Immature natural killer cell (primary cell): ENCODE data around the gene LARP1B. TPM values are rescaled to one million over a fixed set of nuclear protein-coding genes. Genes with fewer than 3 reads are reported as not detected.
"Not testable (repeated sequence)": the region's sequence is repeated elsewhere in the genome, so short reads cannot be mapped to it uniquely, and the experiment has no call there.

Experiments
- DNase-seq, 3 donors: peaks; one replicate each; pipeline ENCODE4 v3.0.0; 2022; ENCODE audit warnings: mixed read lengths in 1 of 3
- H3K27ac Mint-ChIP-seq, 6 donors: one replicate each; pipeline ENCODE4 v1.8.0; 2020; ENCODE audit warnings: mixed read lengths in 6 of 6, mild to moderate bottlenecking in 5 of 6, inconsistent platforms in 4 of 6, moderate library complexity in 3 of 6
- H3K27me3 Mint-ChIP-seq, 3 donors: one replicate each; pipeline ENCODE4 v1.8.0; 2020 to 2021; ENCODE audit warnings: low read depth in 3 of 3, mild to moderate bottlenecking in 3 of 3, mixed read lengths in 3 of 3, moderate library complexity in 3 of 3, inconsistent platforms in 1 of 3
- H3K36me3 Mint-ChIP-seq, 3 donors: one replicate each; pipeline ENCODE4 v1.8.0; 2020; ENCODE audit warnings: mixed read lengths in 3 of 3, inconsistent platforms in 2 of 3, mild to moderate bottlenecking in 2 of 3
- H3K4me1 Mint-ChIP-seq, 2 donors: one replicate each; pipeline ENCODE4 v1.8.0; 2020; ENCODE audit warnings: inconsistent platforms in 2 of 2, mild to moderate bottlenecking in 2 of 2, mixed read lengths in 2 of 2, moderate library complexity in 1 of 2
- H3K4me3 Mint-ChIP-seq, 5 donors: one replicate each; pipeline ENCODE4 v1.8.0; 2020; ENCODE audit warnings: mild to moderate bottlenecking in 5 of 5, mixed read lengths in 5 of 5, inconsistent platforms in 3 of 5, moderate library complexity in 3 of 5
- H3K9me3 Mint-ChIP-seq, 6 donors: one replicate each; pipeline ENCODE4 v1.8.0; 2020; ENCODE audit warnings: mild to moderate bottlenecking in 6 of 6, mixed read lengths in 6 of 6, inconsistent platforms in 4 of 6, moderate library complexity in 3 of 6
- polyA plus RNA-seq, 3 donors: library from polyadenylated mRNA; unstranded; fragments of 300-500 nt; fragmentation: Illumina TruSeq; gene quantifications; one replicate each; pipeline ENCODE4 v1.2.3, GENCODE V29; 2021

Gene LARP1B
- polyA plus RNA-seq = 1 to 10 TPM; 5.0 to 7.4 (median 7.3) TPM

DNA sequence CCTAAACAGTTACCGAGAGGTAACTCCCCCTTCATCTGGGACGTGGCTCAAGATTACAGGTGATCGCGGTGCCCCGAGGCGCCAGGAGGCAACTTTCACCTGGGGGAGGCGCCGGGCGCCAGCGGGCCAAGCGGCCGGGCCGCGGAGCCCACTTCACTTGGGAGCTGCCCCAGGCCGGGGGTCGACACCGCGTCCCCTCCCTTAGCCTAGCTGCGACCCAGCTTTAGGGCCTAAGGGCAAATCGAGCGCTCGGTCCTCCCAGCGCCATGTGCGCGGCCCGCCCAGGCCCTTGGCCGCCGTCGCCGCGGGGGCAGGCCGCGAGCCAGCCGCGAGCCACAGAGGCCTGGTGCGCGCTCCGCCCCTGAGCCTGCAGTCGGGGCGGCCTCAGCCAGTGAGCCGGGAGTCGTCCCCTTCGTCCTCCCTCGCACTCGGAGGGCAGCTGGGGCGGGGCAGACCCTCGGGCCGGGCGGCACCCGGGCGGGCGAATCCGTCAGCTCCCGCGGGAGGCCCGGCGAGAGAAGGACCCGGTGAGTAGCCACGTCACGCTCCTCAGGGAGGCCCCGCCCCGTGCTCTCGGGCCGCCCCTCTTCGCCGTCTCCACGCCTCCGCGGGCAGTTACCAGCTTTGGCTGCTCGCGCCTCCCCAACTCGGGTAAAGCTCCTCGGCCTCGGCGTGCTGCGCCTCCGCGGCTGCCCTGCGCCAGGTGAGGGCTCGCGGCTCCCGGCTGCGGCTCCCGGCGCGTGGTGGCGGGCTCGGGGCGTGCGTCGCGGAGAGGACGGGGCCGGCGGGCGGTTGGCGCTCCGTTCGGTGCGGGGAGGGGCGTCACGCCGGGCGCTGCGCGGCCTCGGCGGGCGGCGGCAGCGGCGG, at the start of gene LARP1B:
Gene LARP1B, plus strand, starts transcription at position 614 of the 867 bp plus-strand sequence. CDS start 13,640 bp downstream, outside the sequence.
- Mint-ChIP-seq H3K9me3 (no peaks in the 10 kb centered on the region), H3K36me3 (no peaks in the 10 kb centered on the region), H3K27me3 (peaks cover 0 to 6% (median 3%) of the 10 kb centered on the region in 3 donors), H3K4me3 (peak within 1 kb of the TSS; percentile 83 to 91 (median 87)), H3K4me1 (peaks cover 10 to 17% of the 10 kb centered on the region in 2 donors), H3K27ac (peak within 1 kb of the TSS; percentile 77 to 93 (median 91))
- DNase-seq = peak; percentile 92 to 93 (median 92)

DNA sequence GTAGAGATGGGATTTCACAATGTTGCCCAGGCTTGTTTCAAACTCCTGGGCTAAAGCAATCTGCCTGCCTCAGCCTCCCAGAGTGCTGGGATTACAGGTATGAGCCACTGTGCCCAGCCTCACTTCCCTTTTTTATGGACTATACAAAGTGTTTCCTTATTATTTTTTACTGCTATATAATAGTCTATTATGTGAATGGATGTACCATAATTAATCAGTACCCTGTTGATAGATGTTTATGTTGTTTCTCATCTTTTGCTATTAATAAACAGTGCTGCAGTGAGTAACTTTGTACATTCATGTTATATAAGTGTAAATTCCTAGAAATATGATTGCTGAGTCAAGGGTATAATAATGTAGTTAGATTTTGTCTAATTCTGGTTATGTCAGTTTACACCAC, 35.8 kb upstream of the LARP1B start:
- Mint-ChIP-seq H3K27me3 (no peaks in the 10 kb centered on the region), H3K9me3 (no peaks in the 10 kb centered on the region), H3K4me3 (no peak overlapping the region), H3K27ac (no peak overlapping the region), H3K4me1 (no peaks in the 10 kb centered on the region), H3K36me3 (peaks cover 25 to 41% (median 37%) of the 10 kb centered on the region in 3 donors)
- DNase-seq = no peak

DNA sequence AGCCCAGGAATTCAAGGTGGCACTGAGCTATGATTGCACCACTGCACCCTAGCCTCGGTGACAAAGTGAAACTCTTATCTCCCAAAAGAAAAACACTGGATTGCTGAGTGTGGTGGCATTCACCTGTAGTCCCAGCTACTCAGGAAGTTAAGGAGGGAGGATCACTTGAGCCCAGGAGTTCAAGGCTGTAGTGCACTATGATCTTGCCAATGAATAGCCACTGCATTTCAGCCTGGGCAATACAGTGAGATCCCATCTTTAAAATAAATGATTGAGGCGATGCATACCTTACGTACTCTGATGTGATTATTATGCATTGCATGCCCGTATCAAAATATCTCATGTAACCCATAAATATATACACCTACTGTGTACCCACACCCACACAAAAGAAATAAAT, 31.2 kb upstream of the LARP1B start:
- Mint-ChIP-seq H3K27me3 (no peaks in the 10 kb centered on the region), H3K36me3 (peaks cover 26 to 31% (median 27%) of the 10 kb centered on the region in 3 donors), H3K27ac (no peak overlapping the region), H3K4me3 (no peak overlapping the region), H3K9me3 (no peaks in the 10 kb centered on the region), H3K4me1 (no peaks in the 10 kb centered on the region)
- DNase-seq = no peak

DNA sequence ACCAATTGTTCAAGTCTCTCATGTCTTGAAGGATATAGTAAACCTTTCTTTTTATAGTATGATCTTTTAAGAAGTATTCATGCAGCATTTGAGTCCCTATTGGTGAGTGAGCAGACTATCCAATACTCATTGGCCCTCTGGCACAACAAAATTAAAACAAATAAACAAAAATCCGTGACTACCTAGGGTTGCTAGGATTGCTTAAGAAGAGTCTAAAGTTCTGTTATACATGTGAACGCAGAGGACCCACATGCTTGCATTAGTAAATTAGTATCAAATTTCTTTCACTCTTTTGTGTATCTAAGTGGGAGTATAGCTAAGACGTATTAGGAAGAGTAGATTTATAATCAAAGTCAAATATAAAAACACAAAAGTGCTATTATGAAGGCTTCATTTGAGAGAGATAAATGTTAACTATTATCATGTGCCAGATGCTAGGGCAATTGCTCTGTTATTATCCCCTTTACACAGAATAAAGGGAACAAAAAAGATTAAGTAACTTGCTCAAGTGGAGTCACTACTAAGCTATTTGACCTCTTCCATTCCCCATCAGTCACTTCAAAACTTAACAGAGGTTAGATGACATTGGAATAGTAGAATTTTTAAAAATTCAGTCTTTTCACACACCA, 29.2 kb upstream of the LARP1B start:
- no peak overlapping the region for H3K4me3 Mint-ChIP-seq
- H3K9me3 Mint-ChIP-seq = no peaks in the 10 kb centered on the region
- no peak for DNase-seq
- H3K36me3 Mint-ChIP-seq = peaks cover 18 to 23% (median 22%) of the 10 kb centered on the region in 3 donors
- H3K27ac Mint-ChIP-seq = no peak overlapping the region
- H3K4me1 Mint-ChIP-seq = no peaks in the 10 kb centered on the region
- H3K27me3 Mint-ChIP-seq = no peaks in the 10 kb centered on the region

DNA sequence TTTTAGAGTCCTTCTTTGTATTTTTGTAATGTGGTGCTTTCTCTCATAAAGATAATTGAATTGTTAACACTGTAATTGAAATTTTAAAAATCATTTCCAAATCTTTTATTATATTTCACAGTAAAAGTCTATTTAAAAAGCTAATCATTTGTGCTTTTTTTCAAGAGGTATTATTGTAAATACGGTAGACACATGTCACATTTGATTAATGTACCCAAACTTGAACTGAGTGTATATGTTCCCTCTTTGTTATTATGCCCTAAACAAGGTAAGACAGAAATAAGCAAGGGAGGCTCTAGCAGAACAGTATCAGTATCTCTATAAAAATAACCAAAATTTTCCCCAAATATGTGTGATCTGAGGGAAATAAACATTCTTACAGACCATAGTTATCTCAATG, 21.5 kb upstream of the LARP1B start:
- peaks cover 0 to 6% (median 0%) of the 10 kb centered on the region in 3 donors for H3K36me3 Mint-ChIP-seq
- no peaks in the 10 kb centered on the region for H3K4me1 Mint-ChIP-seq
- H3K9me3 Mint-ChIP-seq = no peaks in the 10 kb centered on the region
- H3K27me3 Mint-ChIP-seq = peaks cover 0 to 2% (median 0%) of the 10 kb centered on the region in 3 donors
- no peak overlapping the region for H3K27ac Mint-ChIP-seq
- no peak for DNase-seq
- no peak overlapping the region for H3K4me3 Mint-ChIP-seq

DNA sequence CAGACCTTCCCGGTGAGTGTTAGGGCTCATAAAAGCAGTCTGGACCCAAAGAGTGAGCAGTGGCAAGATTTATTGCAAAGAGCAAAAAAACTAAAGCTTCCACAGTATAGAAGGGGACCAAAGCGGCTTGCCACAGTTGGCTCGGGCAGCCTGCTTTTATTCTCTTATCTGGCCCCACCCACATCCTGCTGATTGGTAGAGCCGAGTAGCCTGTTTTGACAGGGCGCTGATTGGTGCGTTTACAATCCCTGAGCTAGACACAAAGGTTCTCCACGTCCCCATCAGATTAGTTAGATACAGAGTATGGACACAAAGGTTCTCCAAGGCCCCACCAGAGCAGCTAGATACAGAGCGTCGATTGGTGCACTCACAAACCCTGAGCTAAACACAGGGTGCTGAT, 14.1 kb upstream of the LARP1B start:
- not testable (repeated sequence) for DNase-seq, H3K9me3 Mint-ChIP-seq, H3K4me1 Mint-ChIP-seq, H3K27me3 Mint-ChIP-seq, H3K36me3 Mint-ChIP-seq, H3K27ac Mint-ChIP-seq, H3K4me3 Mint-ChIP-seq

DNA sequence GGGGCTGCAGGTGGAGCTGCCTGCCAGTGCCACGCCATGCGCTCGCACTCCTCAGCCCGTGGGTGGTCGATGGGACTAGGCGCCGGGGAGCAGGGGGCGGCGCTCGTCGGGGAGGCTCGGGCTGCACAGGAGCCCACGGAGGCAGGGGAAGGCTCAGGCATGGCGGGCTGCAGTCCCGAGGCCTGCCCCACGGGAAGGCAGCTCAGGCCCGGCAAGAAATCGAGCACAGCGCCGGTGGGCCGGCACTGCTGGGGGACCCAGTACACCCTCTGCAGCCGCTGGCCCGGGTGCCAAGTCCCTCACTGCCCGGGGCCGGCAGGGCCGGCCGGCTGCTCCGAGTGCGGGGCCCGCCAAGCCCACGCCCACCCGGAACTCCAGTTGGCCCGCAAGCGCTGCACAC, 13.6 kb upstream of the LARP1B start:
- H3K36me3 Mint-ChIP-seq, H3K4me1 Mint-ChIP-seq, H3K9me3 Mint-ChIP-seq, H3K27me3 Mint-ChIP-seq, H3K27ac Mint-ChIP-seq, H3K4me3 Mint-ChIP-seq, DNase-seq: not testable (repeated sequence)

DNA sequence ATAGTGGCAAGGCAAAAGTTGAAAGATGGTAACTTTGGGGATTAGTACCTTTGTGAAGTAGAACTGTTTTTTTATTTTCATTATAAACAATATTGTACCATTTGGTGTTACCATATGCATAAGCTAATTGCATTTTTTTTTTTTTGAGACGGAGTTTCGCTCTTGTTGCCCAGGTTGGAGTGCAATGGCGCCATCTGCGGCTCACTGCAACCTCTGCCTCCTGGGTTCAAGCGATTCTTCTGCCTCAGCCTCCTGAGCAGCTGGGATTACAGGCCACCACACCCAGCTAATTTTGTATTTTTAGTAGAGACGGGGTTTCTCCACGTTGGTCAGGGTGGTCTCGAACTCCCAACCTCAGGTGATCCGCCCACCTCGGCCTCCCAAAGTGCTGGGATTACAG, 9.9 kb upstream of the LARP1B start:
- H3K9me3 Mint-ChIP-seq, H3K4me1 Mint-ChIP-seq, DNase-seq, H3K36me3 Mint-ChIP-seq, H3K4me3 Mint-ChIP-seq, H3K27me3 Mint-ChIP-seq, H3K27ac Mint-ChIP-seq: not testable (repeated sequence)

DNA sequence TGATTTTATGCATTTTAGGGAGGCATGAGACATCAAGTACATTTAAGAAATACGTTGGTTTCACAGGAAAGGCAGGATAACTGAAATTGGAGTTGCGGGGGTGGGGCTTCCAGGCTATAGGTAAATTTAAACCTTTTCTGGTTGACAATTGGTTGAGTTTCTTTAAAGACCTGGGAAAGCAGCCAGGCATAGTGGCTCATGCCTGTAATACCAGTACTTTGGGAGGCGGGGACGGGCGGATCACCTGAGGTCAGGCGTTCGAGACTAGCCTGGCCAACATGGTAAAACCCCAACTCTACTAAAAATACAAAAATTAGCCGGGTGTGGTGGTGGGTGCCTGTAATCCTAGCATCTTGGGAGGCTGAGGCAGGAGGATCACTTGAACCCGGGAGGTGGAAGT, 6.2 kb upstream of the LARP1B start:
- H3K36me3 Mint-ChIP-seq, H3K4me1 Mint-ChIP-seq, H3K4me3 Mint-ChIP-seq, H3K27ac Mint-ChIP-seq, H3K9me3 Mint-ChIP-seq, DNase-seq, H3K27me3 Mint-ChIP-seq: not testable (repeated sequence)

DNA sequence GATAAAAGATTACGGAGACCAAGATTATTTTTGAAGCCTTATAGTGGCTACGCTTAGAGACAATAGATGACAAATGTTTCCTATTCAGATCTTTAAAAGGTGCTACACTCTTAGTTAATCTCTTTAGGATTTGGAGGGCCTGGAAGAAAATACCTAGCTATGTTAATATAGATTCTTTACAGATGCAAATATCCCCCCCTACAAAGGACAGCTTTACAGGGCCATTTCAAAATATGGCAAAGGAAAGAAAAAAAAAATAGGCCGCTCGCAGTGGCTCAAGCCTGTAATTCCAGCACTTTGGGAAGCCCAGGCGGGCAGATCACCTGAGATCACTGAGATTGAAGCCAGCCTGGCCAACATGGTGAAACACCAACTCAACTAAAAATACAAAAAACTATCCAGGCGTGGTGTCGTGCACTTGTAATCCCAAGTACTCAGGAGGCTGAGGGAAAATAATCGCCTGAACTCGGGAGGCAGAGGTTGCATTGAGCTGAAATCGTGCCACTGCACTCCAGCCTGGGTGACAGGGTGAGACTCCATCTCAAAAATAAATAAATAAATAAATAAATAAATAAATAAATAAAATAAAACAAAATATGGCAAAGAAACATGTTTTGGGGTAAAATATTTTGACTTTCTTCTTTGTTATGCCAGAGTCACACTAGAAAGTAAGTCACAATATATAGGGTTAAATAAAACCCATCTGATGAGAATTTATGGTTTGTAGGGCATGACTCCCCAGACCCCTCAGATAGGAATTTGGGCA, 5.5 kb upstream of the LARP1B start:
- not testable (repeated sequence) for H3K36me3 Mint-ChIP-seq, H3K27ac Mint-ChIP-seq, H3K4me3 Mint-ChIP-seq, H3K9me3 Mint-ChIP-seq, H3K4me1 Mint-ChIP-seq, DNase-seq, H3K27me3 Mint-ChIP-seq

DNA sequence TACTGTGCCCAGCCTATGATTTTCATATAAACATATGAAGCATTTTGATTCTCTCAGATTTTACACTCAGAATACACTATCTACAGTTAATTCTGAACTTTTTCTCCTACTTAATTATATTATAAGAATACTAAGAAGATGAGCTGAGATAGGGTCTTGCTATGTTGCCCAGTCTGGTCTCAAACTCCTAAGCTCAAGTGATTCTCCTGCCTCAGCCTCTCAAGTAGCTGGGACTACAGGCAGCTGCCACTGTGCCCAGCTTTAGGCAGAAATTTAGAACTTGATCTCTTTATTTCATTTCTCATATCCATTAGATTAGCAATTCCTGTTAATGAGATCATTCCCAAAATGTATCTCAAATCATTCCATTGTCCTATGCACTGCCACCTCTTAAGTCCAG, 4.7 kb upstream of the LARP1B start:
- no peak for DNase-seq
- Mint-ChIP-seq H3K4me1 (peaks cover 6 to 9% of the 10 kb centered on the region in 2 donors), H3K9me3 (no peaks in the 10 kb centered on the region), H3K27me3 (peaks cover 0 to 4% (median 3%) of the 10 kb centered on the region in 3 donors), H3K27ac (no peak overlapping the region), H3K4me3 (no peak overlapping the region), H3K36me3 (no peaks in the 10 kb centered on the region)

DNA sequence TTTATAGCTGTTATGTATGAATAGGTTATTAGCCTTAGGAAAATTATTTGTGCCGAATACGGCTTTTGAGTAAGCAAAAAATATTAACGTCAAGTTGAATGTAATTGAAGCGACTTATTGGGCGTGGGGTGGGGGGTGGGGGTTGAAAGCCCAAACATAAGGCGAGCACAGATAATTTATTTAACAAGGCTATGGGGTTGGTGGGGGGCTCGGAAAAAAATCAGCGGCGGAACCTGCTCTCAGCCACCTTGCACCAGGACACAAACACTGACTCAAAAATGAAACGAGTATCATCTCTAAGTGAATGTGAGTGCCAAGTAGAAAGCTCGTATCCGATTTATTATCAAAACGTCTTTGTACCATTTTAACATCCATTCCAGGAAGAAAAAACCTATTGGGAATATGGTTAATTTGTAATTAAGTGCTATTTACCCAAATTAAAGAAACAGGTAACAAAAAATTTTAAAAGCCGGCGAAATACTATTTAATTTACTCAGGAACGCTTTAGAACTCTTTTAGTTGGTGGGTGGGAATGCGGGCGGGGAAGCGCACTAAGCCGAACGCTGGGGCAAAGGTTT, 902 bp upstream of the LARP1B start:
- Mint-ChIP-seq H3K4me3 (peak overlapping the region; percentile 80 to 91 (median 87)), H3K4me1 (peaks cover 10 to 17% of the 10 kb centered on the region in 2 donors), H3K27me3 (peaks cover 1 to 6% (median 3%) of the 10 kb centered on the region in 3 donors), H3K9me3 (no peaks in the 10 kb centered on the region), H3K36me3 (no peaks in the 10 kb centered on the region), H3K27ac (peak overlapping the region; percentile 77 to 93 (median 91))
- no peak for DNase-seq

DNA sequence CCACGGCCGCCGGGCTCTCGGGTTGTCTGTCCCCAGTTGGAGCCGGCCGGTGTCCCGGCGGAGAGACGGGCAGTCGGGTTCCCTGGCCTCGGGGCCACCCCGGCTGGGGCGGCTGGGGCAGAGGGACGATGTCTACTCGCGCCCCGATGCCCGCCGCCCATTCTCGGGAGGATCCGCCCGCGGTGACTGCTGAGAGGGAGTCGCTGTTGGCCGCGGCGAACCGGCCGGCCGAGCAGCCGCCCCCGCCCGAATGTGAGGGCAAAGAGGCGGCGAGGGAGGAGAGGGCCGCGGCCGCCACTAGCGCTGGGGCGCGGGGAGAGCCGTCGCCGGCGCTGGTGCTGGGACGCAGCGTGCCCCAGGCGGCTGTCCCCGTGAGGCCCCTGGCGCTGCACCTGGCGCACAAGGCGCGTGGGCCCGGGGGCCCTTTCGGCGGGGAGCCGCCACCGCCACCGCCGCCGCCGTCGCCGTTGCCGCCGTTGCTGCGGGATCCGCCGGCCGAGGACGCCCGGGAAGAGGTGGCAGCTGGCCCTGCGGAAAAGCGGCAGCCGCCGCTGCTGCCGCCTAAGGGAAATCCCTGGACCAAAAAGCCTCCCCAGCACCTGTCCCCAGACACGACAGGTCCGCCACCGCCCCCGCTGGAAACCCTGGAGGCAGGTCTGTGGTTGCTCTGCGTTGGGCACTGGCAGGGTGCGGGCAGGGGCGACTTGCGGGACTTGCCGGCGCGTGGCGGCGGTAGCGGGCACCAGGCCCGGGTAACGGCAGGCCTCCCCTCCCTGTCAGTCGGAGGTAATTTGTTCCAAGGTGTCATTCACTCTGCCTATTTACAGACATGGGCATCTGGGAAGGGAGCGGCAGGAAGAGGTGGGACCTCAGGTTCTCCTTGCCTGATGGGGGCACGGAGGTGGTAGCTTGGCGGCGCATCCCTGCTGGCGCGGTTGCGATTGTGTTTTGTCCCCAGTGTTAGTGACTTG, 739 bp downstream of the LARP1B start:
- Mint-ChIP-seq H3K27me3 (peaks cover 0 to 6% (median 3%) of the 10 kb centered on the region in 3 donors), H3K9me3 (no peaks in the 10 kb centered on the region), H3K4me1 (peaks cover 10 to 17% of the 10 kb centered on the region in 2 donors), H3K36me3 (no peaks in the 10 kb centered on the region), H3K4me3 (peak overlapping the region; percentile 83 to 85 (median 84)), H3K27ac (peak overlapping the region in 5 of 6 donors; percentile 34 to 76 (median 73))
- DNase-seq = peak; percentile 55 to 59 (median 56)
